Panc1 (cell line): ENCODE measurements around the gene ELFN2. TPM values are rescaled to one million over a fixed set of nuclear protein-coding genes. Genes with fewer than 3 reads are reported as not detected.

Source experiments
- ATAC-seq: fragments of 200-7000 bp; cut with Tn5 transposase; 2 replicates; pipeline ENCODE4 v1.9.1; 2020; ENCODE audit warnings: mild to moderate bottlenecking, moderate library complexity
- BruUV-seq: library from RNA; stranded (reverse); fragments of 400-500 nt; replicated peaks from 2 replicates; lab custom pipeline; 2021; lab: Mats Ljungman, UMichigan
- CTCF ChIA-PET: fragments of 300-600 bp; sonication (Branson Sonifier 250); formaldehyde crosslinking; loops from one replicate; lab custom pipeline; 2022; ENCODE audit warnings: antibody characterized with exemption; lab: Charles Lee
- POLR2A ChIA-PET: fragments of 300-600 bp; sonication (Branson Sonifier 250); formaldehyde crosslinking; loops from one replicate; lab custom pipeline; 2022; ENCODE audit warnings: antibody characterized with exemption; lab: Charles Lee
- DNase-seq: peaks from one replicate; pipeline ENCODE4 v3.0.0-alpha.2; 2010; ENCODE audit warnings: low read depth, low spot score
- H3K27ac ChIP-seq: 2 replicates; pipeline ENCODE4 v1.5.1; 2011; ENCODE audit warnings: mild to moderate bottlenecking, low read length, inconsistent platforms
- H3K27me3 ChIP-seq: fragments of 200-500 bp; sonication (Bioruptor generic); 2 replicates; pipeline ENCODE4 v1.6.0; 2014; ENCODE audit warnings: low read length, inconsistent platforms; ENCODE audit not compliant: control insufficient read depth, insufficient read depth
- H3K36me3 ChIP-seq: fragments of 200-500 bp; sonication (Bioruptor generic); 2 replicates; pipeline ENCODE4 v1.5.1; 2014; ENCODE audit warnings: inconsistent platforms, mild to moderate bottlenecking, low read length, moderate library complexity; ENCODE audit not compliant: control insufficient read depth, insufficient read depth
- H3K4me1 ChIP-seq: 2 replicates; pipeline ENCODE4 v1.5.1; 2011; ENCODE audit warnings: inconsistent platforms, mild to moderate bottlenecking, low read length, moderate library complexity; ENCODE audit not compliant: control insufficient read depth, insufficient read depth
- H3K4me3 ChIP-seq, 2 experiments: 2 replicates each; pipeline ENCODE4 v1.5.1; 2011 to 2012; ENCODE audit warnings: low read depth in 2 of 2, low read length in 2 of 2, mild to moderate bottlenecking in 2 of 2, inconsistent platforms in 1 of 2, moderate library complexity in 1 of 2
- H3K9me3 ChIP-seq: fragments of 200-500 bp; sonication (Bioruptor generic); 2 replicates; pipeline ENCODE4 v1.5.1; 2014; ENCODE audit warnings: low read depth, mild to moderate bottlenecking, inconsistent platforms, low read length, moderate library complexity; ENCODE audit not compliant: control insufficient read depth, insufficient read depth
- CTCF ChIP-seq: fragments of 450-650 bp; IDR thresholded peaks from 2 replicates; pipeline ENCODE4 v1.5.1; 2017; ENCODE audit warnings: mild to moderate bottlenecking
- POLR2AphosphoS5 ChIP-seq: IDR thresholded peaks from 2 replicates; pipeline ENCODE4 v1.6.1; 2012; ENCODE audit warnings: mild to moderate bottlenecking, low read depth, low read length, moderate library complexity
- REST ChIP-seq, 2 experiments: IDR thresholded peaks; 2 replicates each; pipeline ENCODE4 v1.6.1; 2011 to 2012; ENCODE audit warnings: low read depth in 2 of 2, control low read depth in 1 of 2, low read length in 1 of 2, mild to moderate bottlenecking in 1 of 2, moderate library complexity in 1 of 2; ENCODE audit not compliant: insufficient read depth in 1 of 2
- SIN3A ChIP-seq: IDR thresholded peaks from 2 replicates; pipeline ENCODE4 v1.6.1; 2012; ENCODE audit warnings: low read depth, mild to moderate bottlenecking, low read length, moderate library complexity, borderline replicate concordance; ENCODE audit not compliant: insufficient read depth
- TCF7L2 ChIP-seq: IDR thresholded peaks from 2 replicates; pipeline ENCODE4 v1.6.1; 2011; ENCODE audit warnings: mild to moderate bottlenecking, low read depth, low read length, inconsistent platforms
- in situ Hi-C: cut with HindIII; loops from 2 replicates; pipeline ENCODE4 v1.10.0; 2016; ENCODE audit warnings: low sequenced_read_pairs, low pct_unique_long_range_greater_than_20kb
- intact Hi-C: fragments of 100-400 bp; cut with micrococcal nuclease; formaldehyde crosslinking; loops from one replicate; pipeline ENCODE4 v1.10.0; 2022; ENCODE audit not compliant: unreplicated experiment
- total RNA-seq: library from RNA; stranded (reverse); gene quantifications from one replicate; pipeline ENCODE4 v1.2.1, GENCODE V29; 2021; ENCODE audit not compliant: unreplicated experiment

The ELFN2 gene
- total RNA-seq, 1 experiment from 2014 or later = 2.9 TPM

GRCh38 chr22:37403267-37403960 lies 23.9 kb downstream of the ELFN2 start:
- Histone ChIP-seq H3K9me3 (no peaks in the 10 kb centered on the region), H3K27me3 (no peaks in the 10 kb centered on the region), H3K4me3 (no peak overlapping the region), H3K36me3 (no peaks in the 10 kb centered on the region), H3K27ac (no peak overlapping the region), H3K4me1 (no peaks in the 10 kb centered on the region; the same call in 1 of the 2 replicates)
- ATAC-seq = no peak
- in situ Hi-C loops (no loop called here), intact Hi-C loops (no loop called here)
- DNase-seq = no peak
- POLR2A ChIA-PET = no interaction called here
- BruUV-seq = no TSS peak
- CTCF ChIA-PET = no interaction called here
- TF ChIP-seq CTCF (no peak), SIN3A (no peak), REST (IDR thresholded peaks at IDR 0.05; ENCODE audit: insufficient read depth in 1 of 2, low read depth in 2 of 2, low read length in 1 of 2) (no peak), TCF7L2 (no peak), POLR2AphosphoS5 (no peak)

- Histone ChIP-seq H3K36me3 (no peaks in the 10 kb centered on the region), H3K27me3 (no peaks in the 10 kb centered on the region), H3K9me3 (no peaks in the 10 kb centered on the region), H3K4me3 (no peak overlapping the region), H3K4me1 (no peaks in the 10 kb centered on the region; the same call in 1 of the 2 replicates), H3K27ac (no peak overlapping the region)
- ATAC-seq (no peak), DNase-seq (no peak)
- in situ Hi-C loops (no loop called here), intact Hi-C loops (no loop called here)
- CTCF ChIA-PET = no interaction called here
- BruUV-seq = no TSS peak
- no peak for TF ChIP-seq CTCF
- TF ChIP-seq POLR2AphosphoS5 = no peak
- TF ChIP-seq TCF7L2 = no peak
- TF ChIP-seq REST (IDR thresholded peaks at IDR 0.05; ENCODE audit: insufficient read depth in 1 of 2, low read depth in 2 of 2, low read length in 1 of 2) = no peak
- TF ChIP-seq SIN3A = no peak
- POLR2A ChIA-PET = no interaction called here
These were observed 25.1 kb downstream of the ELFN2 start for GRCh38 chr22:37402184-37402506.
